Activated naive CD8-positive, alpha-beta T cell treated with anti-CD3 and anti-CD28 coated beads, Interleukin-2, amount 50 U/mL, for 16 hours (primary cell): ENCODE results near the gene DNAJC5.
"Not testable (repeated sequence)": the region's sequence is repeated elsewhere in the genome, so short reads cannot be mapped to it uniquely, and the experiment has no call there.

ENCODE experiments used
- DNase-seq: peaks from one replicate; pipeline ENCODE4 v3.0.0-alpha.2; 2020; ENCODE audit warnings: low read depth, low spot score

Gene DNAJC5, protein sequence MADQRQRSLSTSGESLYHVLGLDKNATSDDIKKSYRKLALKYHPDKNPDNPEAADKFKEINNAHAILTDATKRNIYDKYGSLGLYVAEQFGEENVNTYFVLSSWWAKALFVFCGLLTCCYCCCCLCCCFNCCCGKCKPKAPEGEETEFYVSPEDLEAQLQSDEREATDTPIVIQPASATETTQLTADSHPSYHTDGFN

DNA sequence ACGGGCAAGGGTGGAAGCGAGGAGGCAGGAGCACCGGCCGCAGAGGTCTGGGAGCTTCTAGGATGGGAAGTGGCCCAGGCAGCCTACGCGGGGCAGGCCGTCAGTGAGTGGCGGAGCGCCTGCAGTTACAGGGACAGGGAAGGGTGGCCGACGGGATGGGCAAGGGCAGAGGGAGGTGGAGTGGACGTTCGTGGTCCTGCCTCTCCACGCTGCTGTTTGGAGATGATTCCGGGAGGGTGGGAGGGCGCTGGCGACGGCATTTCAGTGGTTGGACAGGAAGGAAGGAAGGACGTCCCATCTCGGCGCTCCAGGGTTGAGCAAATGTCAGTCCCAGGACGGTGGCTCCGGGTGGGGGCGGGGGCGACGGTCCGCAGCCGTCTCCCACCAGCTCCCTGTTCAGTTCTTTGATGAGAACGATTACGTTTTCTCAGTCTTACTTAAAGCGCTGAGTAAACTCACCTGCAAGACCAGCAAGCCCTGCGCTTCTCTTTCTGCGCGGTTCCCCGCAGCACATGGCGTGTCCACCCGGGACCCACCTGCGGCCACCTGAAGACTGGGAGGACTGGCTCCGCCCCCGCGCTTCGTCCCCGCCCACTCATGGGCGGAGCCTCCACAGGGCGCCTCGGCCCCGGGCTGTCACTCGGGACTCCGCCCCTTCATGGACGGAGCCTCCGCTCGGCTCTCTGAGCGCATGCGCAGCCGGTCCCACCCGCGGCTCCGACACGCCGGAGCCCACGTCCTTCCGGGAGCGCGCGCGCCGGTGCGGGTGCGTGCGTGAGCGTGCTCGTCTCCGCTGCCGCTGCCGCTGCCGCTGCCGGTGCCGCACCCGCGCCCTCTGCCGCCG is at the start of gene DNAJC5:
Gene DNAJC5, plus strand, starts transcription at position 769 of the 844 bp plus-strand sequence. CDS start 33,220 bp downstream, outside the sequence.
- DNase-seq = peak; percentile 84

DNA sequence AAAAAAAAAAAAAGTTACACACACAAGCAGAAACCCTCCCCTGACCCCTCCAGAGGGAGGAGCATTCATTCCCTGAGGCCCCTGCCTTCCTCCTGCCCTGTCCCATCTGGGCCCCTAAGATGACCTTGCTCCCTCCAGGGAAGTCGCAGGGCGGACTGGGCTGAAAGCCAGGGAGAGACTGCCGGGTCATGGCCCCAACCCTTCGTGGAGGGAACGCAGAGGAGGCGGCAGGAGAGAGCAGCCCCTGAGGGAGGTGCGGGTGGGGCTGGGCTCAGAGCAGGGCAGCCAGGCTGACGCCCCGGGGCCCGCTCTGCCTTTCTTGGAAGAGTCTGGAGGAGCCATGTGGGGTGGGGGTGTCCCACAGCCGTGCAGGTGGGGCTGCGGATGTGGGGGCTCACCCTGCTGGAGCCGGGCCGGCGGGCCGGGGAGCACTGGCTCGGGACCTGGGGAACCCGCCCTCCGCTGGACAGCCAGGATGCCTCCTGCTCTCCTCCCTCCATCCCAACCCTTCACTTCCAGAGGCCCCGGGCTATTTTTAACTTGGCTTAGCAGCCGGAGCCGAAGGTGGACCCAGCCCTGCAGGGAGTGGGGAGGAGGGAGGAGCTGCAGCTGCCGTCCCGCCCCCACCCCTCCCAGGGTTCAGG is 48.7 kb upstream of the DNAJC5 start:
- no peak for DNase-seq

DNA sequence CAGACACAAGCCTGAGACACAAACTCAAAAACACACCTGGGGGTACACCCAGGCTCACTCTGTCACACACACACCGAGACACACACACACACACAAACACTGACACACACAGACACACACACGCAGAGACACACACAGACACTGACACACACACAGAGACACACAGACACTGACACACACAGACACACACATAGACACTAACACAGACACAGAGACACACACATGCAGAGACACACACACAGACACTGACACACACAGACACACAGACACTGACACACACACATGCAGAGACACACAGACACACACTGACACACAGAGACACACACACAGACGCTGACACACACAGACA is 48.1 kb upstream of the DNAJC5 start:
- DNase-seq = no peak

DNA sequence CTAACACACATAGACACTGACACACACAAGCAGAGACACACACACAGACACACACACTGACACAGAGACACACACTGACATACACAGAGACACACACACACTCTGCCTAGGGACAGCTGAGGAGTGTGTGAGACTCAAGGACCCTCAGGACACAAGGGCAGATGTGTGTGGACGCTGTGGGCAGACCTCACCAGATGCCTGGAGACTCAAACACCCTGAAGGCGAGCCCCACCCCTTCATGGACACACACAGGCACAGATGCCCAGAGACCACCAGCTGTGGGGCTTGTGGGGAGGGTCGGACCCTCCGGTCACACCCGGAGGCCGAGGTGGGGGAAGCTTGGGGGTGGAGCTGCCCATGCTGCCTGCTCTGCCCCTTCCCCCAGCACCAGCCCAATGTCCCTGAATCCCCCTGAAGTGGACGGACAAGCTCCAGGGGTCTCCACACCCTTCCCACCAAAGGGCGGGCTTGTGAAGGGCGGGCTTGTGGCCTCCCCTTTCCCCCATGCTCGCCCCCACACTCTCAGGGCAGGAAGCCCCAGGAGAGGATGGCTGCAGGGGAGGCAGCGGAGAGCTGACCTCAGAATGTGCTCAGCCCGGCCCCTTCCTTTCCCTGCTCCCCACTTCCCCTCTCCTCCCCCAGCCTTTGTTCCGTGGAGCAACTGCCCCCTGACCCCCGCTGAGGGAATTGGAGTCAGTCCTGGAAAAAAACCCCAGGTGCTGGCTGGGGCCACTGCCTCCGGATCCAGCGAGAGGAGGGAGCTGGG is 47.5 kb upstream of the DNAJC5 start:
- DNase-seq = no peak

DNA sequence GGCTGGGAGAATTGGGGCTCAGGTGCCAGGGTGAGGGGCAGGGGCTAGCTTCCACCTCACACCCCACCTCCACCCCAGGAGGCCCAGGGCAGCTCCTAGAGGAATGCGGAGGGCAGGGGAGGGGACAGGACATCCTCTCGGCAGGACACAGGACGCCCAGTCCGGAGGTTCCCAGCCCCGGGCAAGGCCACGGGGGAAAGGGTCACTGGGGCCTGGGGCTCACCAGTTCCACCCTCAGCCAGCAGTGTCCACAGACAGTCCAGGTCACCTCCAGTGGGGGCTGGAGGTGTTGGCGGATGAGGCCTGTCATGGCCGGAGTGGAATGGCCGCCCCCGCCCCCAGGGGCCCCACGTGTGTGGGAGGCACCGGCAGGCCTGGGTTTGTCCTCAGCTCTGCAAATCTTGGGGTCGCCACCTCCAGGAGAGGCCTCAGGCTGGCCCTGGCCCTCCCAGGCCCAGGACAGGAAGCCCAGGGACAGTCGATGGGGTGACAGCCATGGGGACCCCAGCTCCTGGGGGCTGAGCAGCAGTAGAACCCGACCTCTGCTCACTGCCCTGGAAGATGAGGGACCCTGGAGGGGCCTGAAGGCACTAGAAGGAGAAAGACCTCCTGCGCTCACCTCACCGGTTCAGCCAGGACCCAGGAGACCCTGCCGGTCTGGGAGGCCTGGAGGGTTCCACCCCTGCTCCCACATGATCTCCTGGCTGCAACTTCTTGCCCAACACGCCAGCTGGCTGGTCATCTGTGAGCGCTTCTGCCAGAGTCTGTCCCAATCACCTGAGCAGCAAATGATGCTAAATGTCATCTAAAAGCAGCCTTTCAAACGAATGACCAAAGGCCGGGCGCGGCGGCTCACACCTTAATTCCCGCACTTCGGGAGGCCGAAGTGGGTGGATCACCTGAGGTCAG is 46.7 kb upstream of the DNAJC5 start:
- DNase-seq = no peak

DNA sequence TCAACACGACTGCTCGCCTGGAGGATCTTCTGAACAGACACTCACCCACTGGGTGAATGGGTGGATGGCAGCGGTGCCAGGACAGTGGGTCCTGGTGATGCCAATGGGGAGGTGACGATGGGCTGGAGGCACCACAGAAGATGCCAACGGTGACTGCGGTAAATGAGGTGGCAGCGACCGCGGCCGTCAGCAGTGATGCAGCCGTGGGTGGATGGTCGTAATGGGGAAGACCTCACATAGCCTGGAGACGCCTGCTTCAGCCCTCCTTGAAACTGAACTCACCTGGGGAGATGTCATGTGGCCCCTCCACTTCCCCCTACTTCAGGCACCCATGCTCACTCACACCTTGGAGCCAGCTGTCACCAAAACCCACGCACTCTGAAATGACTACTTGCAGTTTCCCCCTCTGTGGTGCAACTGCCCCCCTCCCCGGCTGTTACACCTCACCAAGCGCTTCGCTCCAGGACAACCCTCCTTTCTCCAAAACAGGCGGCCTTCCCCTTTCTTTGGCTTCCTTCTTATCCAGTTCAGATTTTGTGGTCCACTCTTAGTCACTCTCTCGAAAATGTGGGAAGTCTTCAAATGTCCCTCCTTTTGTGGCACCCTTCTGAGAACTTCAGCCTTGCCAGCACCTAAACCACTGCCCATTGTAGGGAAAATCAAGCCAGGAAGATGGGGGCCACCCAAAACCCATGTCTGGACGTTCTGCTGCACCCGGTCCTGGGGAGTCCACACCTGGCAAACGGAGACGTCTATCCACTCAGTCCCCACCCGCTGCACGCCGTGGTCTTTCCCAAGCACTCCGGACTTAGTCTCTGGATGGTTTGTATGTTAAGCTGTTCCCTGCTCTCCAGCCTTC is 44.0 kb upstream of the DNAJC5 start:
- DNase-seq = no peak

DNA sequence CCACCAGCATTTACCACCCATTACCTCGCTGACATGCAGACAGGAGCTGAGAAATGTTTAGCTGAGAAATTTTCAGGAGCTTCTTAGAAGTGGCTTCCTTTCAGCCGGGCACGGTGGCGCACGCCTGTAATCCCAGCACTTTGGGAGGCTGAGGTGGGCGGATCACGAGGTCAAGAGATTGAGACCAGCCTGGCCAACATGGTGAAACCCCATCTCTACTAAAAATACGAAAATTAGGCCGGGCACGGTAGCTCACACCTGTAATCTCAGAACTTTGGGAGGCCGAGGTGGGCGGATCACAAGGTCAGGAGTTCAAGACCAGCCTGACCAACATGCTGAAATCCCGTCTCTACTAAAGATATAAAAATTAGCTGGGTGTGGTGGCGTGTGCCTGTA is 43.4 kb upstream of the DNAJC5 start:
- not testable (repeated sequence) for DNase-seq

DNA sequence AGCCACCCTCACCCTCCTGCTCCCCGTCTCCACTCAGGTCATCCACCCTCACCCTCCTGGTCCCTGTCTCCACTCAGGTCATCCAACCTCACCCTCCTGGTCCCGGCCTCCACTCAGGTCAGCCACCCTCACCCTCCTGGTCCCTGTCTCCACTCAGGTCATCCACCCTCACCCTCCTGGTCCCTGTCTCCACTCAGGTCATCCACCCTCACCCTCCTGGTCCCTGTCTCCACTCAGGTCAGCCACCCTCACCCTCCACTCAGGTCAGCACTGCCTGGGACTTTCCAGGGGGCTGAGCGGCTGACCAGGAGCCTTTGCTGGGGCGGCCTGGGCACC is 41.2 kb upstream of the DNAJC5 start:
- not testable (repeated sequence) for DNase-seq

DNA sequence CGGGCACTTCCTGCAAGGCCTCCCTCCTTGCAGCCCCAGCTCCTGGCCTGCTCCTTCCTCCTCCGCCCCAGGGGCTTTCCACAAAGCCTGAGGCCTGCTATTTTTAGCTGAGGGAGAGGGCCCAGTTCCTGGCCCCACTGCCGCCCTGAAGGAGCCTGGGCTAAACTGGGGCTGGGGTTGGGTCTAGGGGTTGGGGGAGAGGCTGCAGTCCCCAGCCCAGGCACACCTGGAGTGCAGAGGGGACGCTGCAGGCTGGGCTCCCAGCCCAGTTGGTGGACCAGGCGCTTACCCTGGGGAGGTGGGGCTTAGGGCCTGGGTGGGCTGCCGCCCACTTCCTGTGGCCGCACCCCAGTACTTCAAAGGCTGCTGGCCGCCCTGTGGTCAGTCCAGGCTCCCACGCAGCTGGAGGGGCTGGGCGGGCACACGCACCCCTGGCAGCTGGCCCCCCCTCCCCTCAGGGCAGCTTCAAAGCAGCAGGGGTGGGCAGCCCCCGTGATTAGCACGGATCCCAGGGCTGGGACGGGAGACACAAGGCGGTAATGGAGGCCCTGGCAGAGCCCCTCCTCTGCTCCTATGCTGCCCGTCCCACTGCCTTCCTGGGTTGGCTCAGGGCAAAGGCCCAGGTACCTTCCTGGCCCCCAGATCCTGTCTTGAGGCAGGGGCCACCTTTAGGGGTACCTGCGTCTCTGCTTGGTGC is 40.7 kb upstream of the DNAJC5 start:
- DNase-seq = no peak

DNA sequence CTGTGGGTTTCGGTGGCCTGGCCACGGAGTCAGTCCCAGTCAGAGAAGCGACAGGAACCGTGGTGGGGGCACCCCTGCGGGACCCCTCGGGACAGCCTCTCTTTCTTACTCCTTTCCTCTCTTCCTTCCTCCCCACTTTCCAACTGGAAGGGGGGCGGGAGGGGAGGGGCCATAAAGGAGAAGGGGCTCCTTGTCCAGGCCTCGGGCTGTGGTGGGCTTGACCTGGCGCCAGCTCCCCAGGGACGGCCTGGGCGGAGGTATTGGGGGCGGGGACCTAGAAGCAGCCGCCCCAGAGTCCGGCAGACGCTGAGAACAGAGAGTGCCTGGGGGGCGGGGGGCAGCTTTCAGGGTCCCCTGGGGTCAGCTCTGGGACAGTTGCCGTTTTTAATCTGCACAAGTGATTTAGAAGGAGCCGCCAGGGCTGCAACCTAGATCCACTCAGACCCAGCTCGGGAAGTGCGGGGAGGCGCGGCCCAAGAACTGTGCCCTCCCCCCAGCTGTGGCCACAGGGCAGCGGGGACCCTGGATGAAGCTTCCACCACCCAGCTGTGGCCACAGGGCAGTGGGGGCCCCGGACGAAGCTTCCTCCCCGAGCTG is 40.1 kb upstream of the DNAJC5 start:
- DNase-seq = no peak

DNA sequence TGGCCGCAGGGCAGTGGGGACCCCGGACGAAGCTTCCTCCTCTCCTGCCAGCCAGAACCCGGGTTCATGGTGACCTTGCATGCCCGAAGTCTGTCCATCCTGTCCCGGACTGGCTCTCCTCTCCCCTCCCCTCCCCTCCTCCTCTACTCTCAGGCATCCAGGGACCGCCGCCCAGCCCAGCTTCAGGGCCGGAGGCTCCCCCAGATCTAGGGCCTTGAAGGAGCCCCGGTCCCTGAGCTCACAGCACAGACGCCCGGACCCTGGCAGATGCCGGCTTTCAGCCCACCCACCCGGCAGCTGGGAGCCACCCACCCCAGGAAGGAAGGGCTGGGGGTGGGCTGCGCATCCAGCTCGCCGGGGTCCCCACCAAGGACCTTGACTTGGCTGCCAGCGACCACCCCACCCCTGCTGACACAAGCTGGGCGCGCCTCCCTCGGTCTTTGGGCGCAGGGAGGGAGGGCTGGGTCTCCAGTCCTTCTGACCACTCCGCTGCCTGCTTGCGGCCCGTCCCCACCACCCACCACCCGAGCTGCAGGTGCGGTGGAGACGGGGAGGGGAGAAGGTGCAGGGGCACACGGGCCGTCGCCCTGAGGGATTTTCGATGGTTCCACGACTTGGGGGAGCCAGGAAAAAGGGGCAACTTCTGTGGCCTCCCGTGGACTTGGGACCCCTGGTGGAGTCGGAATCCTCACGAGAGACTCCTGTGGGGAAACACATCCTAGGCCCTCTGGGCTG is 39.4 kb upstream of the DNAJC5 start:
- no peak for DNase-seq

DNA sequence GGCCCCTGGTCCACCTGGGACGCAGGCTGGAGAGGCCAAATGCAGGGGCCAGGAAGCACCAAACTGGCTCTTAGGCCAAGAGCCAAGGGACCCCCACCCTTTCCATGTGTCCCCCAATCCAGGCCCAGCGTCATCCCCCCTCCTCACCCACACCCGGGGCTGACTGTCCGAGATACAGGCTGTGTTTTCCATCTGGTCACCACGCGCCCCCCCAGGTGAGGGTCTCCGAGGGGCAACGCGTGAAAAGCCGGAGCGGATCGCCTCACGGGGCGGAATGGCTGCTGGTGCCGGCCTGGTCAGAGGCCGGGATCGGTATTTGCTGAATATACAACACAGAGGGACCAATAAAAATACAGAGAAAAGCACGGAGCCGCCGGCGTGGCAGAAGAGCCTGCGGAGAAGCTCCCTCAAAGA is 38.8 kb upstream of the DNAJC5 start:
- DNase-seq = no peak

DNA sequence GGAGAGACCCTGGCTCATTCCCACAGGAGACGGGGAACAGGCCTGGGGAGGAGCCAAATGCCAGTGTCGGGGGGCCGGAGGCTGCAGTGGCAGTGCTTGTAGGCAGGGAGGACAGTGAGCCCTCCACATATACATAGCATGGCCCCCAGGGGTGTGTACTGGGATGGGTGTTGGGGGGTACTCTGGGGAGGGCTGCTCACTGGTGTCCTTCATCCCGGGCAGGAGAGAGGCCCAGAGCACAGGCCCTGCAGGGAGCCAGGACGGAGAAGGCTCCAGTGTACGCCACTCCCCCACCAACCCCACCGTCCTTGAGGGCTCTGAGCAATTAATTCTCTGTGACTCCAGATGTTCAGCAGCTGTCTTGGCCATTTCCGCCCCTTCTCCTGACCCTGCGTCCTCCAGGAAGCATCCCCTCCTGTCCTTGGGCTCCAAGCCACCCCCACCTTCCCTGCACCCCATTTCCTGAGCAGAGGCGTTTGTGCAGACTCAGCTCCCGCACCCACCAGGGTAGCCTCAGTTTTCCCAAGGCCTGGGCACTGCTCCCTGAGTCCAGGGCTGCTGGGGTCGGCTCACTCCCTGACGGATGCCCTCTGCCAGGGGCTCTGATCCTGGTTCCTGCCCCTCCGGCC is 37.0 kb upstream of the DNAJC5 start:
- no peak for DNase-seq

DNA sequence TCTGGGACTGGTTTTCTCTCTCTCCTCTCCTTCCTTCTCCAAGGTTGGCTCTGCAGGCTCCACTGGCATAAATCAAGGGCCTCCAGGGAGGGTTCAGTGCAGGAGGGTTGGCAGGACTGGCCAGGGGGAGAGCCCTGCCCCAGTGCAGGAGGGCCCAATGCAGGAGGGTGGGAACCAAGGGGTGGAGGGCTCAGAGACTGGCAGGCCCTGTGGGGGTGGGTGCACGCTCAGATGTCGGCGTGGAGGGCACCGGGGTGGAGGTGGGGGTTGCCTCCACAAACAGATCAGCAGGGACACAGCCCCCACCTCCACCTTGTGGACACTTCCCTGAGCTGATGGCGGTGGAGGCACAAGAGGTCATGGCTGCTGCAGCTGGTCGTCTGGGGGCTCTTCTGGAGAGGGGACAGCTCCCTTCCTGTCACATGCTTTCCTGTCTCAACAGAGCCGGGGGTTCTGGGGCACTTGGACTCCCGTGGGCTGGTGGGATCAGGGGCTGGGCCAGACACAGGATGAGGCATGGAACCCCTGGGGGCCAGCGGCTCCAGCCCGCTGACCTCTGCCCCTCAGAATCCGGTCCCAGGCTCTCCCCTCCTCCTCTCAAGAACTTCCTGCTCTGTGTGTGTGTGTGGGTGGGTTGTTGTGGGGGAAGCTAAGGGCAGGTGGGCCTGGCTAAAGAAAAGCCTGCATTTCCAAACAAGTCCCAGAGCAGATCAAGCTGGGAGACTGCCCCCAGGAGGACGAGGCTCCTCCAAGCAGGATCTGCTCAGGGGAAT is 36.3 kb upstream of the DNAJC5 start:
- DNase-seq = no peak

DNA sequence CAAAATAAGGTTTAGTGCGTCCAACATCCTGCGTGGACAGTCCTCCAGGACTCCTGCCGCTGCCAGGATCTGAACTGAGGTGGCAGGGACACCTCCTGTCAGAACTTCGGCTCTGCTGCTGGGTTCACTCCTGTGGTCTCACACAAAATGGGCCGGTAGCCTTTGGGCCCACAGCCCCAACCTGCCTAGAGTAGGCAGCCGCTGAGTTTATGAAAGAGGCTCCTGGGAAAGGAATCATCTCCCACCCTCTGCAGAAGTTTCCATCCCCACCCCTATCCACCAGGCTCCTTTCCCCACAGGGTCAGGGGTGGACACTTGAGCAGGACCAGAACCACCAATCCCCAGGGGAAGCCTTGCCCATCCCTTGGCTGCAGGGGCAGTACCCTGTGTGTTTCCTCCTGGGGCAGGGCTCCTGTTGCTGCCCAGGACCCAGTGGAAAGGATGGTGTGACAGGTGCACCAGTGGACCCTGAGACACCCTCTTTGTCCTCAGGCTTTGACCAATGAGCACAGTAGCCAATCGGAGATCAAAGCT is 35.7 kb upstream of the DNAJC5 start:
- DNase-seq = no peak

DNA sequence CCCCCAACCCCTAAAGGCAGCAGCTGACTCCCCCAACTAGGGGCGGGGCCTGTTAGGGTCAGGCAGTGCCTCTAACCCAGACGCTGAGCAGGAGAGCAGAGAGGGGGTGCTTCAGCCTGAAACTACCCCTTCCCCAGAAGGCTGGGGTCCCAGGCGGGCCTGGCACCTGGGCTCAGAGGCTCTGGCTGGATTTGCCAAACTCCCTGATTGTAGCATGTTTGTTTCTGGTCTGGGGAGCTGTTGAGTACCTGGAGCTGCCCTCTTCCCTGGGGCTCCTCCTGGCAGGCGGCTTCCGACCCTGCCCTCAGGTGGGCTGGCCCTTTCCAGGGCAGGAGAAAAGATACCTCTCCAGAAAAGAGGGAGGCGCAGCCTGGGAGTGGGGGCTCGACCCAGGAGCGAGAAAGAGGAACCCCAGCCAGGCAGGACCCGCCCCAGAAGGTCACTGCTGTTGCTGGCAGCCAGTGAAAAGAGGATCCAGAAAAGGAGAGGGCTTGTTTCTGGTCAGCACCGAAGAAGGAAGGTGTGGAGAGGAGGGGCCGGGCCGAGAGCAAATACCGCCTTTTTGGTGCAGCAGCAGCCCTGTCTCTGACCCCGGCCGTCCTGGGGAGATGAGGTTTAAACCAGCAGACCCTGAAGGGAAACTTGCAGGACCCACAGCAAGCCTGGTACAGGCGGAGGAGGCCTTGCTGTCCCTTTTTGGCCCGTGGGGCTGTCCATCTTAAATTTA is 34.4 kb upstream of the DNAJC5 start:
- DNase-seq = no peak
